ENCODE data around the gene SUN1.
"Not testable (repeated sequence)": the region's sequence is repeated elsewhere in the genome, so short reads cannot be mapped to it uniquely, and the experiment has no call there.

The SUN1 gene

DNA sequence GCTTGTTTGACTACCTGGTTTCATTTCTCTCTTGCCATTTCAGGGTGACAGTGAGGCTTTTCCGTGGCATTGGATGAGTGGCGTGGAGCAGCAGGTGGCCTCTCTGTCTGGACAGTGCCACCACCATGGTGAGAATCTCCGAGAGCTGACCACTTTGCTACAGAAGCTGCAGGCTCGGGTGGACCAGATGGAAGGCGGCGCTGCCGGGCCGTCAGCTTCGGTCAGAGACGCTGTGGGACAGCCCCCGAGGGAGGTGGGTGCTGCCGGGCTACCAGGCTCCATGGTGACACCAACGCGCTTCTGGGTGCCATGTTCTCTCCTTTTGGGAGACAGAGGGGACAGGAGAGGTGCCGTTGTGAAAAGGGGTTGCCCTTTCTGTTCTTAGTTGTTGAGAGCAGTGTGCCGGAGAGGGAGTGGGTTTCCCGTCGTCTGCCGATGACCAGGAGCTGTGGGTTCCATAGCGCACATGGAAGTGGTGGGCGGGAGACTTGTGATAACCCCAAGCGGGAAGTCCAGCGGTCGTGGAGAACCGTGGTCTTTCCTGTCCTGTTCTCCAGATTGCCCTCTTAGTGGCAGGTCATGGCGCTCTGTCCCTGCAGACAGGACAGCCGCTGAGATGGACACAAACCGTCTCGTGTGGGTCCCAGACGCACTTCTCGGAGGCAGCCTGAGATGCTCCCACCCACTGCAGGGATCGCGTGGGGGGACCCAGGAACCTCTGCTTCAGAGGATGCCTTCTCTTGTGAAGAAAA, 21.3 kb downstream of the SUN1 start:
- DNase-seq (ENCODE audit: extremely low spot score, insufficient read length, low read depth) = no peak
- no peak for FAIRE-seq

GRCh38 chr7:854118-854775, 22.0 kb downstream of the SUN1 start:
- DNase-seq (ENCODE audit: extremely low spot score, insufficient read length, low read depth) (no peak), FAIRE-seq (no peak)

DNA sequence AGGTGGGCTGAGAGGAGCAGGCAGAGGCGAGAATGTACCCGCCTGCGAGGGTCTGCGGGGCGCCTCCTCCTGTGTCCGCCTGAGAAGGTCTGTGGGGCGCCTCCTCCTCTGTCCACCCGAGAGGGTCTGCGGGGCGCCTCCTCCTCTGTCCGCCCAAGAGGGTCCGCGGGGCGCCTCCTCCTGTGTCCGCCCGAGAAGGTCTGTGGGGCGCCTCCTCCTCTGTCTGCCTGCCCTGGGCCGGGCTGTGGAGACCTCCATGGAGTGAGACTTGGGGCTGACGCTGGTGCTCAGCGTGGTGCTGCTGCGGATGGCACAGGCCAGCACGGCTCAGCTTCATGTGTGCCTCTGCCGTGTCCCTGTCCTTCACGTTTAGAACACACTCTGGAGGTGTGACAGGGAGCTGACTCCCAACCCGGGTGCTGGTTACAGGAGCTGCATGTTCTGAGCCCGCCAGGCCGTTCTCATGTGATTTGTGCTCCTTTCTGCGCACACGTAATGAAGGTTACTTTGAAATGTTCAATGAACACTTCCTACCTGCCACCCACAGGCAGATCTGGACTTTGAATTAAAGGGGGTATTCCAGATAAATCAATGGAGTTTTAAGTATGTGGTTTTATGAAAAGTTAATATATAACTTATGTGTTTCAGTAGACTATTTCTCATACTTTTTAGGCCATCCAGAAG, 23.6 kb downstream of the SUN1 start:
- no peak for DNase-seq (ENCODE audit: extremely low spot score, insufficient read length, low read depth)
- no peak for FAIRE-seq

- FAIRE-seq (no peak), DNase-seq (ENCODE audit: extremely low spot score, insufficient read length, low read depth) (no peak)
Observed at GRCh38 chr7:856444-857095, 24.3 kb downstream of the SUN1 start.

DNA sequence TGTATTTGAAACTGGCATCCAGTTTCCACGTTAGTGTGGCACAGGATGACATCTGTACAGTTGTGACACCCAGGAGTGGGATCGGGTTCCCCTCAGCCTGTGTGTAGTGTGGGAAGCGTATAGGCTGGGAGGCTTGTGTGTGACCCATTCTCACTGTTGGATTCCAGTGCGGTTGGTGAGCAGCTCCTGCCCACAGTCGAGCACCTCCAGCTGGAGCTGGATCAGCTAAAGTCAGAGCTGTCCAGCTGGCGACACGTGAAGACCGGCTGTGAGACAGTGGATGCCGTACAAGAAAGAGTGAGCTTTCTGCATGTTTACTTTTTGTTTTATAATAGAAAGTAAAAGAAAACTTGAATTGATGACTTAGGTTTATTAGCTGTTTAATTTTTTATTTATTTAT, 25.4 kb downstream of the SUN1 start:
- no peak for DNase-seq (ENCODE audit: extremely low spot score, insufficient read length, low read depth)
- no peak for FAIRE-seq

- FAIRE-seq = no peak
- DNase-seq (ENCODE audit: extremely low spot score, insufficient read length, low read depth) = no peak
Observed at GRCh38 chr7:859359-860030, 27.2 kb downstream of the SUN1 start.

DNA sequence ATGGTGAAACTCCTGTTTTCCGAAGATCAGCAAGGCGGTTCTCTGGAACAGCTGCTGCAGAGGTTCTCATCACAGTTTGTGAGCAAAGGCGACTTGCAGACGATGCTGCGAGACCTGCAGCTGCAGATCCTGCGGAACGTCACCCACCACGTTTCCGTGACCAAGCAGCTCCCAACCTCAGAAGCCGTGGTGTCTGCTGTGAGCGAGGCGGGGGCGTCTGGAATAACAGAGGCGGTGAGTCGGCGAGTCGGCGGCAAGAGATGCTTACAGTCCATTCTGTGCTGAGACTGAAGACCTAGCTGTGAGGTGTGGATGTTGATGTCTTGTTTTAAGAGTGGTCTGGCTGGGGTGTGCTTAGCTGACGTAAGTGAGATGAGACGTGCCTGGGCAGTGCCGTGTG, 27.9 kb downstream of the SUN1 start:
- DNase-seq (ENCODE audit: extremely low spot score, insufficient read length, low read depth) (no peak), FAIRE-seq (no peak)

DNA sequence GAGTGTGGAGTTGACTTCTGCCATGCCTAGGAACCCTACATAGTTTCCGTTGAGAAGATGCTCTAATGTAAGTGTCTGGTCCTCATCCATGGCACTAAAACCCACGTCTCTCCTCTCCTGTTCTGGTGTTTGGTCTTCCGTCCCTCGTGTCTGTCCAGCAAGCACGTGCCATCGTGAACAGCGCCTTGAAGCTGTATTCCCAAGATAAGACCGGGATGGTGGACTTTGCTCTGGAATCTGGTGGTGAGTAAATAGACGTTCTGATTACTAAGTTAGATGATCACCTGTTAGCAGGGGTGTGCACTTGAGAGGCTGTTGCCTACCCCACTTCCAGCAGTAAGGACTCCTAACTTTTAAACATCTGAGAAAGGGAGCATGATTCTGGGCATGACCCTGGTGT, 28.9 kb downstream of the SUN1 start:
- DNase-seq (ENCODE audit: extremely low spot score, insufficient read length, low read depth) = no peak
- no peak for FAIRE-seq

DNA sequence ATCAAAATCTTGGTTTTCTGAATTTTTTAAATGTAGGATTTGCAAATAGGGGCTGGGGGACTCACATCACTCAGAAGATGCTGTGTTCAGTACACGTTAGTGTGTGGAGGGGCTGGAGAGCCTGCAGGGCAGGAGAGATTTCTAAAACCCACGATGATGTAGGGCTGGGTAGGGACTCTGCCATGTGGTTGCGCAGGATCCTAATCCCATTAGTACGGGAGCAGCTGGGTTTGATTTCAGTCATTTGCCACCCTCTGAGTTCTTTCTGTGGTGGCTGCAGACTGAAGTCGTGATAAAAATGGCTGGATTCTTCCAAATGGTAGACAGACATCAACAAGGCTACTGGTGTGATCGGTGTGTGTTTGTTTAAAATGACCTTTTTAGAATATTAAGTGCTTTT, 29.9 kb downstream of the SUN1 start:
- DNase-seq (ENCODE audit: extremely low spot score, insufficient read length, low read depth) (no peak), FAIRE-seq (no peak)

- FAIRE-seq (no peak), DNase-seq (ENCODE audit: extremely low spot score, insufficient read length, low read depth) (no peak)
Observed at GRCh38 chr7:863106-863505, 30.8 kb downstream of the SUN1 start.

- no peak for DNase-seq (ENCODE audit: extremely low spot score, insufficient read length, low read depth)
- FAIRE-seq = no peak
Observed at GRCh38 chr7:865921-866320, 33.6 kb downstream of the SUN1 start.

- no peak for FAIRE-seq
- no peak for DNase-seq (ENCODE audit: extremely low spot score, insufficient read length, low read depth)
Observed at GRCh38 chr7:867001-867405, 34.7 kb downstream of the SUN1 start.

DNA sequence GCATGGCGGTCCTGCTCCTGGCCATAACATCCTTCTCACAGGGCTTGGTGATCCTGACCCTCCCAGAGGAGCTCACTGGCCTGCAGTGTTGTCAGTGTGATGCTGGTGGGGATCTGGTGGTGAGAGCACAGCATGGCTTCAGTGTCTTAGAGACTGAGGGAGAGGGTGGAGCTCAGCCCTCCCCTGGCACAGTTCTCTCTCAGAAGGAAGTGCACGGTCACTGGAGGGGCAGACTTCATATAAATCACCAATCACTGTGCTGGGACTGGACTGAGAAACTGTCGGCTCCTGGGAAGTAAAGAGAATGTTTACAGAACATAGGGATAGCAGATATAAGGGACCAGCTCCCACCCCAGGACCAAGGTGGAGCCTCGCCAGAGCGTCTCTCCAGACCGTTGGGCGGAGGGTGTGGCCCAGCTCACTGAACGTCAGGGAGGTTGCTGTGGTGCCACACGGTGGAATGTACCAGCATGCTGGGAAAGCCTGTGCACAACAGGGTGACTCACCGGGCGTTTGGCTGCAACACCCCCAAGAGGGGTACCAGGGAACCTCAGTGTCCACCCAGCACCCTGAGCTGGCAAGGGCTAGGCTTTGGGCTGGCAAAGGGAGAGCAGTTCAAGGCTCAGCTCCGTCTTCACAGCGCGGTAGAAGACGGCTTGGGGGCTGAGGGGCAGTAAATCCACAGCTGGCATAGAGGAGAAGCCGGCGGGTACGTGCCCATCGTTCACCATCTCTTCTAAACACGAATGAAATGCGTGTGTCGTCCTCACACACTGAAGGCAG, 35.3 kb downstream of the SUN1 start:
- DNase-seq (ENCODE audit: extremely low spot score, insufficient read length, low read depth) = no peak
- no peak for FAIRE-seq

DNA sequence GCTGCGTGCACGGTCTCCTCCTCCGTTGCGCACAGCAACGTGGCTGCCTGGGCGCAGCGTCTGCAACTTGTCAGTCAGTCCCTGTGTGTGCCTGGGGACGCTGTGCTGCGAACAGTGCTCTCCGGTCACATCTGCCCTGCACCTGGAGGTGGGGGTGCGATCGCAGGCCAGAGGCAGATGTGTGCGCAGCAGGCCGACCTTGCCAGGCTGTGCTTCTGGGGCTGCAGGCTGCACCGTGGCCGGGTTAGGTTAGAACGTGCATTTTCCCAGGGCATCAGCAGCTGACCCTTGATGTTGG, 35.9 kb downstream of the SUN1 start:
- DNase-seq (ENCODE audit: extremely low spot score, insufficient read length, low read depth) (no peak), FAIRE-seq (no peak)

DNA sequence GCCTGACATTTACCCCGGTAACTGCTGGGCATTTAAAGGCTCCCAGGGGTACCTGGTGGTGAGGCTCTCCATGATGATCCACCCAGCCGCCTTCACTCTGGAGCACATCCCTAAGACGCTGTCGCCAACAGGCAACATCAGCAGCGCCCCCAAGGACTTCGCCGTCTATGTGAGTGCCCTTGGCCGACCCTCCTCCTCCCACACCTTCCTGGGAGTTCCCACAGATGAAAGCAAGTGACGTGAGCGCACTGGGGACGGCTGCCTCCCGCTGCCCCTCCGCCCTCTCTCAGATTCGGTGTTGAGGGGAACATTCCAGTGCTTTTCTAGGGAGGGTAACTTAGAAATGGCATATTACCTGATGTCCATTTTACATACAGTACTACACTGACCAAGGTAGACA, 37.1 kb downstream of the SUN1 start:
- FAIRE-seq (no peak), DNase-seq (ENCODE audit: extremely low spot score, insufficient read length, low read depth) (no peak)

GRCh38 chr7:871900-872537, 39.7 kb downstream of the SUN1 start:
- DNase-seq (ENCODE audit: extremely low spot score, insufficient read length, low read depth) (no peak), FAIRE-seq (no peak)

- DNase-seq (ENCODE audit: extremely low spot score, insufficient read length, low read depth); FAIRE-seq: not testable (repeated sequence)
Observed at GRCh38 chr7:872685-873084, 40.4 kb downstream of the SUN1 start.

GRCh38 chr7:873367-874002, 41.2 kb downstream of the SUN1 start:
- DNase-seq (ENCODE audit: extremely low spot score, insufficient read length, low read depth) = peak; percentile 75
- peak; percentile 80 for FAIRE-seq

Measured in GM18507 (cell line).